ENCODE data around the gene ATXN7L2. TPM values are rescaled to one million over a fixed set of nuclear protein-coding genes. Genes with fewer than 3 reads are reported as not detected.

Gene ATXN7L2
- total and polyA plus RNA-seq, 11 donors, result 1.2 to 3.8 (median 2.1) TPM

- DNase-seq (no peak), ATAC-seq (no peak)
- Histone ChIP-seq H3K9me3 (no peaks in the 10 kb centered on the region), H3K4me3 (no peak overlapping the region), H3K27ac (no peak overlapping the region), H3K36me3 (peaks cover 0 to 27% (median 10%) of the 10 kb centered on the region in 9 donors), H3K4me1 (peaks cover 0 to 22% (median 13%) of the 10 kb centered on the region in 12 donors), H3K27me3 (peaks cover 0 to 3% (median 0%) of the 10 kb centered on the region in 9 donors)
- intact Hi-C loops (cut with DNase I), result loop anchor here in 6 of 10 donors (5.0 kb wide), 2 partner anchors 48 to 53 kb away; partner anchors contain the start of gene PSMA5 (in 5 of the 6)
- 81 to 93% (median 89%) methylated on average over 3 of the region's 3 CpGs for WGBS, 4 donors
- TF ChIP-seq POLR2A (IDR thresholded peaks at IDR 0.05) (no peak), CTCF (IDR thresholded peaks at IDR 0.05) (no peak)
Observed at GRCh38 chr1:109479901-109480300, 3.8 kb upstream of the ATXN7L2 start.

GRCh38 chr1:109481646-109482045 lies 2.1 kb upstream of the ATXN7L2 start:
- intact Hi-C loops (cut with DNase I), result loop anchor here in 6 of 10 donors (5.0 kb wide), 2 partner anchors 49 to 54 kb away; partner anchors contain the start of gene PSMA5 (in 5 of the 6)
- H3K9me3 ChIP-seq, result no peaks in the 10 kb centered on the region
- DNase-seq (no peak), ATAC-seq (no peak)
- peaks cover 0 to 20% (median 9%) of the 10 kb centered on the region in 9 donors for H3K36me3 ChIP-seq
- H3K27me3 ChIP-seq, result peaks cover 0 to 3% (median 0%) of the 10 kb centered on the region in 9 donors
- TF ChIP-seq POLR2A (IDR thresholded peaks at IDR 0.05), result no peak
- TF ChIP-seq CTCF (IDR thresholded peaks at IDR 0.05), result no peak
- H3K4me1 ChIP-seq, result peaks cover 0 to 23% (median 14%) of the 10 kb centered on the region in 12 donors
- no peak overlapping the region for H3K4me3 ChIP-seq
- no peak overlapping the region for H3K27ac ChIP-seq
- 77 to 90% (median 86%) methylated on average over 2 of the region's 2 CpGs for WGBS, 4 donors

- DNase-seq (no peak), ATAC-seq (no peak)
- TF ChIP-seq POLR2A (IDR thresholded peaks at IDR 0.05) (no peak), CTCF (IDR thresholded peaks at IDR 0.05) (no peak)
- intact Hi-C loops (cut with DNase I), result loop anchor here in 6 of 10 donors (5.0 kb wide), 2 partner anchors 50 to 55 kb away; partner anchors contain the start of gene PSMA5 (in 5 of the 6)
- Histone ChIP-seq H3K27ac (no peak overlapping the region), H3K4me1 (peaks cover 0 to 23% (median 14%) of the 10 kb centered on the region in 12 donors), H3K36me3 (peaks cover 0 to 20% (median 3%) of the 10 kb centered on the region in 9 donors), H3K27me3 (peaks cover 0 to 3% (median 0%) of the 10 kb centered on the region in 9 donors), H3K9me3 (no peaks in the 10 kb centered on the region), H3K4me3 (no peak overlapping the region)
Observed at GRCh38 chr1:109482242-109482641, 1.5 kb upstream of the ATXN7L2 start.

- Histone ChIP-seq H3K36me3 (peaks cover 0 to 24% (median 6%) of the 10 kb centered on the region in 9 donors), H3K27me3 (peaks cover 0 to 3% (median 0%) of the 10 kb centered on the region in 9 donors), H3K9me3 (no peaks in the 10 kb centered on the region), H3K4me3 (peak overlapping the region; percentile 25 to 92 (median 74)), H3K4me1 (peaks cover 0 to 23% (median 14%) of the 10 kb centered on the region in 12 donors), H3K27ac (peak overlapping the region in 9 of 12 donors; percentile 15 to 72 (median 43))
- intact Hi-C loops (cut with DNase I), result loop anchor here in 6 of 10 donors (5.0 kb wide), 2 partner anchors 51 to 56 kb away; partner anchors contain the start of gene PSMA5 (in 5 of the 6)
- DNase-seq (peak in 4 of 5 donors; percentile 44 to 73 (median 54)), ATAC-seq (peak; percentile 17 to 29 (median 28))
- TF ChIP-seq CTCF (IDR thresholded peaks at IDR 0.05), result no peak
- no peak for TF ChIP-seq POLR2A (IDR thresholded peaks at IDR 0.05)
- WGBS, 4 donors, result 13 to 26% (median 17%) methylated on average over 21 to 29 of the region's 29 CpGs
Observed at GRCh38 chr1:109482791-109483671, 674 bp upstream of the ATXN7L2 start.

All from heart left ventricle (tissue), 16 donors.